T-helper 17 cell (primary cell): ENCODE results near the gene RAC3. TPM values are rescaled to one million over a fixed set of nuclear protein-coding genes. Genes with fewer than 3 reads are reported as not detected.

Source experiments
- ATAC-seq: fragments of 150-1000 bp; cut with Tn5 transposase; 2 replicates; pipeline ENCODE4 v1.10.0; 2021; ENCODE audit warnings: mild to moderate bottlenecking, moderate library complexity
- DNase-seq, 3 donors: peaks; one replicate each; pipeline versions ENCODE4 v3.0.0 to v3.0.0-alpha.2; 2020 to 2021
- H3K9me3 ChIP-seq: one replicate; pipeline ENCODE4 v1.7.0; 2013; ENCODE audit warnings: low read length, mild to moderate bottlenecking; ENCODE audit not compliant: control insufficient read depth, poor library complexity, severe bottlenecking
- H3K27ac Mint-ChIP-seq: one replicate; pipeline ENCODE4 v1.8.0; 2022; ENCODE audit warnings: mild to moderate bottlenecking, moderate library complexity, mixed read lengths
- H3K27me3 Mint-ChIP-seq: one replicate; pipeline ENCODE4 v1.8.0; 2022; ENCODE audit warnings: mixed read lengths
- H3K36me3 Mint-ChIP-seq: one replicate; pipeline ENCODE4 v1.8.0; 2022; ENCODE audit warnings: low read depth, mixed read lengths
- H3K4me1 Mint-ChIP-seq: one replicate; pipeline ENCODE4 v1.8.0; 2022; ENCODE audit warnings: mild to moderate bottlenecking, mixed read lengths
- H3K4me3 Mint-ChIP-seq: one replicate; pipeline ENCODE4 v1.8.0; 2022; ENCODE audit warnings: mild to moderate bottlenecking, moderate library complexity, mixed read lengths
- total RNA-seq, 4 donors: library from RNA in 2 of 4; stranded (reverse) in 2 of 4; gene quantifications; one replicate each; pipeline ENCODE4 v1.2.3 and lab custom pipeline; 2022 to 2026

The RAC3 gene
- total RNA-seq, 2 donors from 2014 or later, result 2.6 to 3.1 TPM

- Mint-ChIP-seq H3K4me3 (no peak overlapping the region), H3K4me1 (no peaks in the 10 kb centered on the region), H3K36me3 (no peaks in the 10 kb centered on the region), H3K27ac (no peak overlapping the region), H3K27me3 (no peaks in the 10 kb centered on the region)
- H3K9me3 ChIP-seq, result no peaks in the 10 kb centered on the region
- ATAC-seq, result no peak
- DNase-seq, result no peak
Observed at GRCh38 chr17:82012261-82012639, 19.2 kb upstream of the RAC3 start.

GRCh38 chr17:82012640-82013295, 18.7 kb upstream of the RAC3 start:
- ATAC-seq, result no peak
- no peaks in the 10 kb centered on the region for H3K9me3 ChIP-seq
- no peak overlapping the region for H3K27ac Mint-ChIP-seq
- DNase-seq, result no peak
- no peaks in the 10 kb centered on the region for H3K4me1 Mint-ChIP-seq
- H3K36me3 Mint-ChIP-seq, result no peaks in the 10 kb centered on the region
- no peak overlapping the region for H3K4me3 Mint-ChIP-seq
- no peaks in the 10 kb centered on the region for H3K27me3 Mint-ChIP-seq

GRCh38 chr17:82013341-82013740, 18.1 kb upstream of the RAC3 start:
- H3K4me3 Mint-ChIP-seq, result no peak overlapping the region
- ATAC-seq, result no peak
- H3K4me1 Mint-ChIP-seq, result no peaks in the 10 kb centered on the region
- H3K9me3 ChIP-seq, result no peaks in the 10 kb centered on the region
- no peak overlapping the region for H3K27ac Mint-ChIP-seq
- no peaks in the 10 kb centered on the region for H3K27me3 Mint-ChIP-seq
- no peak for DNase-seq
- no peaks in the 10 kb centered on the region for H3K36me3 Mint-ChIP-seq

- Mint-ChIP-seq H3K27ac (no peak overlapping the region), H3K27me3 (no peaks in the 10 kb centered on the region), H3K4me1 (no peaks in the 10 kb centered on the region), H3K36me3 (no peaks in the 10 kb centered on the region), H3K4me3 (no peak overlapping the region)
- ATAC-seq (no peak), DNase-seq (no peak)
- H3K9me3 ChIP-seq, result no peaks in the 10 kb centered on the region
Observed at GRCh38 chr17:82013772-82014321, 17.6 kb upstream of the RAC3 start.

DNA sequence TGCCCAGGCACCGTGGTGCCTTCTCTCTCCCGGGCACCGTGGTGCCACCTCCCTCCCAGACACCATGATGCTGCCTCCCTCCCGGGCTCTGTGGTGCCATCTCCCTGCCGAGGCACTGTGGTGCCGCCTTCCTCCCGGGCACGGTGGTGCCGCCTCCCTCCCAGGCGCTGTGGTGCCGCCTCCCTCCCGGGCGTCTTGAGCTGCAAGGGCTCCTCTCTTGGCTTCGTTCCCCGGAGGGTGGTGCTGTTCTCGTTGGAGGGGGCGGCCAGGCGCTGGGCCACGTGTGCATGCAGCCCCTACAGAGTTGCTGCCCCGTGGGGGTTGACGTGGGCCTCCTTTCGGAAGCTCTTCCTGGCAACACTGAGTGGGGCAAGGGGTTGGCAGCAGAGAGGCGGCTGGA, 17.0 kb upstream of the RAC3 start:
- peak; percentile 30 for ATAC-seq
- no peaks in the 10 kb centered on the region for H3K27me3 Mint-ChIP-seq
- DNase-seq, result no peak
- H3K27ac Mint-ChIP-seq, result no peak overlapping the region
- no peaks in the 10 kb centered on the region for H3K9me3 ChIP-seq
- H3K36me3 Mint-ChIP-seq, result no peaks in the 10 kb centered on the region
- no peak overlapping the region for H3K4me3 Mint-ChIP-seq
- no peaks in the 10 kb centered on the region for H3K4me1 Mint-ChIP-seq

- DNase-seq, result no peak
- Mint-ChIP-seq H3K4me3 (no peak overlapping the region), H3K36me3 (no peaks in the 10 kb centered on the region), H3K4me1 (no peaks in the 10 kb centered on the region), H3K27me3 (no peaks in the 10 kb centered on the region), H3K27ac (no peak overlapping the region)
- no peak for ATAC-seq
- H3K9me3 ChIP-seq, result no peaks in the 10 kb centered on the region
Observed at GRCh38 chr17:82014971-82015310, 16.5 kb upstream of the RAC3 start.

DNA sequence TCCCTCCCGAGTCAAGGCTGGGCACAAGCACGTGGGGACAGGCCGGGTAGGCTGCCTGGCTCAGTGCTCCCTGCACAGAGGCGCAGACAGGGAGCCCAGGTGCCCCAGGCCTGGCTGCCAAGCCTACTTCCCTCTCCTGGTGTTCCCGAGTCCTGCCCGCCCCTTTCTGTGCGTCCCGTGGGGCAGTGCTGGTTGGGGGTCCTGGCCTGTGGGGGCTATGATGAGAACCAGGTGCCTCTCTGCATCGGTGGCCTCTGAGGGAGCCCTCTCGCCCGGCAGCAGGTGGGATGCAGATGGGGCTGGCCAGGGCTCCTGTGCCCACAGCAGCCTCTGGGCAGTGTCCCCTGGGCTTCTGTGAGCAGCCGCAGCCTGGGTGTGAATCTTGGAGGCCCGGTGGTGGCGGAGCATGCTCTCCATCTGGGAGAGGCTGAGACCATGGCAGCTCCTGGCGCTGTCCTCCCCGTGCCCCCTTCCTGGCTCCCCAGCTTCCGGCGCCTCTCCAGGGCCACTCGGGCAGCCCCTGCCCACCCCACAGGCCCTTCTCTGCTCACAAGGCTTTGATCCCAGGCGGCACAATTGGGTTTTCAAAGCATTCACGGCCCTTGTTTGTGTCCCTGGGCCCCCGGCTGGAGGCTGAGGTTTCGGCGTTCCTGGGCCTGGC, 16.0 kb upstream of the RAC3 start:
- Mint-ChIP-seq H3K27me3 (no peaks in the 10 kb centered on the region), H3K4me1 (peaks cover 2% of the 10 kb centered on the region), H3K4me3 (no peak overlapping the region), H3K36me3 (no peaks in the 10 kb centered on the region), H3K27ac (no peak overlapping the region)
- no peak for ATAC-seq
- no peaks in the 10 kb centered on the region for H3K9me3 ChIP-seq
- no peak for DNase-seq

- ATAC-seq (no peak), DNase-seq (no peak)
- Mint-ChIP-seq H3K36me3 (no peaks in the 10 kb centered on the region), H3K27ac (no peak overlapping the region), H3K4me3 (no peak overlapping the region), H3K4me1 (peaks cover 5% of the 10 kb centered on the region), H3K27me3 (no peaks in the 10 kb centered on the region)
- H3K9me3 ChIP-seq, result no peaks in the 10 kb centered on the region
Observed at GRCh38 chr17:82016061-82016874, 15.2 kb upstream of the RAC3 start.

- Mint-ChIP-seq H3K4me3 (no peak overlapping the region), H3K36me3 (no peaks in the 10 kb centered on the region), H3K27me3 (no peaks in the 10 kb centered on the region), H3K4me1 (peaks cover 12% of the 10 kb centered on the region), H3K27ac (peak overlapping the region; percentile 51)
- no peaks in the 10 kb centered on the region for H3K9me3 ChIP-seq
- ATAC-seq (no peak), DNase-seq (no peak)
Observed at GRCh38 chr17:82016875-82017459, 14.5 kb upstream of the RAC3 start.

DNA sequence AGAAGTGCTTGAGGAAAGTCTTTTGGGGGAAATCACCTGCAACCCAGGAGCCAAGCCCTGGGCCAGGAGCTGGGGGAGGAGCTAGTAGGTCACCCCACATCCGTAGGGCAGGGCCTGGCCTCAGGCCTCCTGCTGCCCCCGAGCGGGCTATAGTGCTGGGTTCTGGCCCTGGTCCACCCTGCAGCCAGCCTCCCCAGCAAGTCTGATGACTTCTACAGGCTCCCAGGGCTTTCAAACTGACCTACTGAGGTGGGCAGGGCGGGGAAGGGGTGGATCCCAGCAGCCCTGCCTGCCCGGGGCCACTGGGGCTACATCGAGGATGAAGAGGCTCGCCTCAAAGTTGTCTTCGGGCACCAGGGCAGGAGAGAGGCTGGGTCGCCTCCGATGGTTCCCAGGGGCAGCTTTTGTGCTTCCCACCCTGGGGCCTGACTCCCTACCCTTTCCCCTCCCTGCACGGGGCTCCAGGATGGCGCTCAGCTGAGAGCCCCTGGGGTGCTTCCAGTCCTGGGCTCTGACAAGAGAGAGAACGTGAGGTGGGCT, 13.8 kb upstream of the RAC3 start:
- Mint-ChIP-seq H3K4me3 (no peak overlapping the region), H3K27me3 (no peaks in the 10 kb centered on the region), H3K27ac (peak overlapping the region; percentile 51), H3K36me3 (no peaks in the 10 kb centered on the region), H3K4me1 (peaks cover 12% of the 10 kb centered on the region)
- no peaks in the 10 kb centered on the region for H3K9me3 ChIP-seq
- ATAC-seq (no peak), DNase-seq (no peak)

GRCh38 chr17:82018152-82018988, 13.1 kb upstream of the RAC3 start:
- Mint-ChIP-seq H3K27me3 (no peaks in the 10 kb centered on the region), H3K36me3 (no peaks in the 10 kb centered on the region), H3K4me1 (peaks cover 12% of the 10 kb centered on the region), H3K27ac (no peak overlapping the region), H3K4me3 (no peak overlapping the region)
- no peaks in the 10 kb centered on the region for H3K9me3 ChIP-seq
- DNase-seq, result no peak
- ATAC-seq, result no peak

DNA sequence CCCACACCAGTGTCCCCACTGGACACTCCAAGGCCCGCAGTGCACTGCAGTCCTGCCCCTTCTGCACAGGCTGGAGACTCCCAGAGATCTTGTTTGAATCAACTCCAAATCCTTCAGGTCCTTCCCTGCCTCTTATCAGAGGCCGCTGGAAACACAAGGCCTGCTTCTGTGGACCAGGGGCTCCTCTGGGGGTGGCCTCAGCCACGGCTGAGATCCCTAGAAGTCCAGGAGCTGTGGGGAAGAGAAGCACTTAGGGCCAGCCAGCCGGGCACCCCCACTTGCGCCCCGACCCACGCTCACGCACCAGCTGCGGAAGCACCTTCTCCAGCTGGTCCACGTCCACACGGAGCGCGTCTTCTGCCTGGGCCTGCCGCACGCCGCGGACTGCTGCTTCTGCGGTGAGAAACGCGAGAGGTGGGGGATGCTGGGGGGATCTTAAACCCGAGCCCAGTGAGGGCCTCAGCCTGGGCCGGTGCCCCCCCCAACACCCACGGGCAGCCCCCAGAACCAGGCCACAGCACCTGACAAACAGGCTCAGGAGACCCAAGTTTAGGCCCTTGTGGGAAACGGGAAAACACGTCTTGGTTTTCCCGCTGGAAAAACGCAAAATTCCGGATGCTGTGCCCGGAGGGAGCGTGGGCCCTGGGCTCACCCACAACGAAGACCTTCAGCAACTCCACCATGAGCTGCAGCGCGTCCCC, 12.3 kb upstream of the RAC3 start:
- no peak for DNase-seq
- Mint-ChIP-seq H3K4me1 (peaks cover 16% of the 10 kb centered on the region), H3K36me3 (no peaks in the 10 kb centered on the region), H3K27ac (no peak overlapping the region), H3K4me3 (no peak overlapping the region), H3K27me3 (no peaks in the 10 kb centered on the region)
- ATAC-seq, result no peak
- no peaks in the 10 kb centered on the region for H3K9me3 ChIP-seq
